Common myeloid progenitor, CD34-positive (primary cell): Measurements from ENCODE around the gene LRMDA.

ENCODE experiments used
- CTCF ChIA-PET: fragments of 350-600 bp; sonication (Branson Sonifier 250); formaldehyde crosslinking; loops from one replicate; lab custom pipeline; 2021; ENCODE audit warnings: antibody characterized with exemption; lab: Charles Lee
- POLR2A ChIA-PET: fragments of 350-600 bp; sonication (Branson Sonifier 250); formaldehyde crosslinking; loops from one replicate; lab custom pipeline; 2021; ENCODE audit warnings: antibody characterized with exemption; lab: Charles Lee
- DNase-seq, 3 donors: peaks; one replicate each; pipeline versions ENCODE4 v3.0.0 to v3.0.0-alpha.2; 2013
- H3K27ac ChIP-seq, 2 experiments: 1 replicate in 1 of 2; 2 replicates in 1 of 2; pipeline ENCODE4 v1.7.0; 2013; ENCODE audit warnings: inconsistent platforms in 2 of 2, low read length in 2 of 2, mild to moderate bottlenecking in 2 of 2, low read depth in 1 of 2, moderate library complexity in 1 of 2; ENCODE audit not compliant: severe bottlenecking in 2 of 2, insufficient read depth in 1 of 2, poor library complexity in 1 of 2
- H3K27me3 ChIP-seq, 5 experiments: replicated peaks in 2 of 5; 1 replicate in 3 of 5; 2 replicates in 2 of 5; pipeline versions ENCODE4 v1.6.1 to v1.7.0; 2013; ENCODE audit warnings: low read length in 4 of 5, mild to moderate bottlenecking in 2 of 5, moderate library complexity in 2 of 5, inconsistent platforms in 1 of 5; ENCODE audit not compliant: insufficient read depth in 5 of 5, control insufficient read depth in 4 of 5
- H3K36me3 ChIP-seq, 4 experiments: 1 replicate in 2 of 4; 2 replicates in 2 of 4; pipeline versions ENCODE4 v1.6.1 to v1.7.0; 2013; ENCODE audit warnings: low read length in 3 of 4, control low read depth in 1 of 4, mild to moderate bottlenecking in 1 of 4; ENCODE audit not compliant: control insufficient read depth in 4 of 4, insufficient read depth in 4 of 4
- H3K4me1 ChIP-seq, 4 experiments: 1 replicate in 3 of 4; 2 replicates in 1 of 4; pipeline versions ENCODE4 v1.6.1 to v1.7.1; 2013; ENCODE audit warnings: low read length in 3 of 4, mild to moderate bottlenecking in 3 of 4, control low read depth in 1 of 4, inconsistent platforms in 1 of 4, moderate library complexity in 1 of 4; ENCODE audit not compliant: control insufficient read depth in 4 of 4, insufficient read depth in 4 of 4; ENCODE audit errors: control extremely low read depth in 1 of 4
- H3K4me3 ChIP-seq, 7 experiments: 1 replicate in 4 of 7; 2 replicates in 3 of 7; pipeline versions ENCODE4 v1.5.1 to v1.7.0; 2013; ENCODE audit warnings: mild to moderate bottlenecking in 7 of 7, low read length in 6 of 7, moderate library complexity in 6 of 7, inconsistent platforms in 2 of 7, low read depth in 2 of 7, control low read depth in 1 of 7; ENCODE audit not compliant: insufficient read depth in 4 of 7, control insufficient read depth in 1 of 7; ENCODE audit errors: extremely low read depth in 1 of 7
- H3K9me3 ChIP-seq, 5 experiments: 1 replicate in 4 of 5; 2 replicates in 1 of 5; pipeline versions ENCODE4 v1.6.1 to v1.7.1; 2013; ENCODE audit warnings: low read length in 4 of 5, mild to moderate bottlenecking in 2 of 5, inconsistent platforms in 1 of 5, low read depth in 1 of 5, moderate library complexity in 1 of 5; ENCODE audit not compliant: control insufficient read depth in 4 of 5, insufficient read depth in 2 of 5; ENCODE audit errors: control extremely low read depth in 1 of 5
- WGBS: methylation state at CpG from one replicate; pipeline ENCODE4 v1.1.5; 2013; ENCODE audit not compliant: insufficient coverage; 5-methylcytosine and 5-hydroxymethylcytosine counted together

Gene LRMDA

DNA sequence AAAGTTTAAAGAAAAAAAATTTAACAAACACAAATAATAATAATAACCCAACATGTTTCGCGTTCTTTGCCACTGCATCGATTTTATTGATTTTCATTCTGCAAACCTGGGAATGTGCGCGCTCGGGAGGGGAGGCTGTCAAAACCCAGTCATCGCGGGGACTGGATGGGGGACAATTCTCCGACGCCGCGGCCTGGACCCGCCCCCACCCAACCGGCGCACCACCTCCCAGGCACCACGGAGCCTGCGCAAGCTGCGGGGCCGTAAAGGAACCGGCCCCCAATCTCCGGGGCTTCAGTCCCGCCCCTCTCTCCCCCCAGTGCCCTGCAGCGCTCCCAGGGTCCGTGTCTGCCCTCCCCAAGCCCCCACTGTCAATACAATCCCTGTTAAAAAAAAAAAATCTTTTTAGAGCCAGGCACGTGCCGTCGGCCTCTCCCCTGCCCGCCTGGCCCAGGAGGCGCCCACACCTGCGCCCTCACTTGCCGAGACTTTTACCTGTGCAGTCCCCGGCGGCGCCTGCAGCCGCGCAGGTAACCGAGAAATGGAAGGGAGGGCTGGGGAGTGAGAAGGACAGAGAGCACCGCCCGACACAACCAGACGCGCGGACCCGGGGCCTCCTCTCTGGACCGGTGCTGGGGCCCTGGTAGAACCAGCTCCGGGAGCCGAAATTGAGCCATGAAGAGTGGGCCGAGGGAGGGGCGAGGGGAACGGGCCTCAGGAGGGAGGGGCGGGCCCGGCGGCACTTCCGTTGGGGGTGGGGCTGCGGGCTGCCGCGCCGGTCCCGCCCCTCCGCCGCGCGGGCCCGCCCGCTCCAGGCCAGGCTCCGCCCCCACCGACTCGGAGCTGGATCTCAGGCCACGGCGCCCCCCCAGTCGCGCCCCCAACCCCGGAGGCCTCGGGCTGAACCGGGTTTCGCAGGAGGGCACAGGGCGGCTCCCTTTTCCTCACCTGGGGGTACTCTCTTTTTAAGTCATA, 22.2 kb upstream of the LRMDA start:
- 0% methylated on average over 45 of the region's 76 CpGs for WGBS
- ChIA-PET CTCF (interaction anchor here (1.0 kb wide), 1 partner anchor 21 kb away, joined by 3 read pairs; no protein-coding TSS in a partner anchor), POLR2A (interaction anchor here (0.6 to 1.2 kb wide), 2 partner anchors 8 to 673 kb away, joined by 3 read pairs; no protein-coding TSS in a partner anchor)
- Histone ChIP-seq H3K9me3 (peaks cover 0 to 2% (median 0%) of the 10 kb centered on the region in 5 experiments), H3K27ac (no peak overlapping the region), H3K36me3 (no peaks in the 10 kb centered on the region), H3K27me3 (peaks cover 0 to 54% (median 17%) of the 10 kb centered on the region in 5 experiments), H3K4me1 (peaks cover 3 to 43% (median 35%) of the 10 kb centered on the region in 4 experiments), H3K4me3 (peak overlapping the region; percentile 65 to 87 (median 77))
- DNase-seq = peak; percentile 62 to 79 (median 71)

DNA sequence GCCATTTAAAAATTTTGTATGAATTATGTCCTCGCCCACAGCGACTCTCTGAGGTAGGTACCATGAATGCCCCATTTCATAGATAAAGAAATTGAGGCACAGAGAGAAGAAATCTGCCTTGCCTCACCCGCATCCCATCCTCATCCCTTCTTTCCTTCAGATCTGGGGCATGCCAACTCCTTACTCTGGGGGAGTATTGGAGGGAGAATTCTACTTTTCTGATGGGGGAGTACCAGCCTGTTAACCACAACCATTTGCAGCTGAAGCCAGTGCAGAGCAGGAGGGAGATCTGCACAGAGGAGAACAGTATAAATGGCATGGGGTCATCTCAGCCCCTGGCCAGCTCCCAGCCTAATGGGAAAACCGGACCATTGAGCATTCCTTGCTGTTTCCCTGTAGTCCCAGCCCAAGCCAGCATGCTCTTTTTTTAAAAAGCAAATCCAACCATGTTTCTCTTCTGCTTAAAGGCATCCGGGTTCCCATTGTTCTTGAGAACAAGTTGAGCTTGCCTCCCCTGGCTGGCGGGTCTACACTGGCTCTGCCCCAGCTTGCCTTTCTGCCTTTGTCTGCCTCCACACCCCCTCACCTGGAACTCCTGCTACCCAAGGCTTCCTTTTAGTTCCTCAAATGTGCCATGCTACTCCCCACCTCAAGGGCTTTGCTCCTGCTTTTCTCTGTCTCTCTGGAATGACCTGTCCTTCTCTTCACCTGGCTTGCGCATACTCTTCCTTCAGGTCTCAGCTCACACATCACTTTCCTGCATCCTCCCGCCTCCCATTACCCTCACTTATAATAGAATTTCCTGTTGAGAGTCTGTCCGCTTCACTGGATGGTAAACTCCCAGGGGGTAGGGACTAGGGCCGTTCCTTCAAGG, 21.1 kb upstream of the LRMDA start:
- POLR2A ChIA-PET = interaction anchor here (1.2 kb wide), 1 partner anchor 9 kb away, joined by 3 read pairs; no protein-coding TSS in a partner anchor
- Histone ChIP-seq H3K9me3 (peaks cover 0 to 2% (median 0%) of the 10 kb centered on the region in 5 experiments), H3K4me1 (peaks cover 3 to 31% (median 26%) of the 10 kb centered on the region in 4 experiments), H3K27me3 (peaks cover 0 to 42% (median 17%) of the 10 kb centered on the region in 5 experiments), H3K4me3 (peak overlapping the region in 2 of 7 experiments; percentile 78 to 80), H3K27ac (no peak overlapping the region), H3K36me3 (no peaks in the 10 kb centered on the region)
- WGBS = 98% methylated on average over 7 of the region's 10 CpGs
- DNase-seq = no peak
- CTCF ChIA-PET = interaction anchor here (0.6 to 1.0 kb wide), 2 partner anchors 11 to 20 kb away, joined by 3 read pairs; no protein-coding TSS in a partner anchor

DNA sequence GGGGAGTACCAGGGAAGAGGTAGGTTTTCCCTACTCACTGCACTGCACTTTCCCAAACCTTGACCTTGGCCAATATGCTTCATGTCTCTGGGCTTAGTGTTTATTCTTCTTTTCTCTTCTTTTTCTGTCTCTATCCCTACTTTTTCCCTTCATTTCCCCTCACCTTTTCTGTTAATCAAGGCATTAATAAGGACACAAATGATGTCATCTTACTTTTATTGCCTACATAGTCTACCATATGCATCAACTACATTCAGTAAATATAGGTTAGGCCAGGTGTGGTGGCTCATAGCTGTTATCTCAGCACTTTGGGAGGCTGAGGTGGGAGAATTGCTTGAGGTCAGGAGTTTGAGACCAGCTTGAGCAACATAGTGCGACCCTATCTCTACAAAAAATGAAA, 16.9 kb upstream of the LRMDA start:
- no CpG with 5 or more reads among the region's 1 CpG for WGBS
- peaks cover 0 to 7% (median 3%) of the 10 kb centered on the region in 5 experiments for H3K27me3 ChIP-seq
- no peak for DNase-seq
- no peaks in the 10 kb centered on the region for H3K9me3 ChIP-seq
- H3K36me3 ChIP-seq = no peaks in the 10 kb centered on the region
- ChIA-PET POLR2A (no interaction called here), CTCF (no interaction called here)
- H3K27ac ChIP-seq = no peak overlapping the region
- H3K4me3 ChIP-seq = no peak overlapping the region
- H3K4me1 ChIP-seq = peaks cover 0 to 4% (median 1%) of the 10 kb centered on the region in 4 experiments

DNA sequence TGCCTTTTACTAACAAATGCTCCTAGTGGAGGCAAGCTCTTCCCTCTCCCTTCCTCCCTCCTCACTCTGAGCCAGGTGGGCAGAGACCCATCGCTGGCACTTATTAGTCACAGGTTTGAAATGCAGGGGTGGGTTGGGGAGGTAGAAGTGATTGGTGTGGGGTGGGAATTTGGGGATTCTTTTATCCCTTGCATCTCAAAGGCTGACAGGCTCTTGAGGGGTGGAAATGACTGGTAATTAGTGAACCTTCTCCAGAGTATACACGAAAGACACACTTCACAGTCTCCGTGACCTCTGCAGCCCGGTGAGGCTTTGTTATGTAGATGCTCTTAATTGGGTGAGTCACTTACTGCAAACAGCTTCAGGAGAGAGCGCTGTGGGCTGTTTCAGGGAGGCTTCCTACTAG, 13.9 kb upstream of the LRMDA start:
- Histone ChIP-seq H3K4me3 (no peak overlapping the region), H3K9me3 (no peaks in the 10 kb centered on the region), H3K36me3 (no peaks in the 10 kb centered on the region), H3K4me1 (no peaks in the 10 kb centered on the region), H3K27me3 (peaks cover 0 to 3% (median 0%) of the 10 kb centered on the region in 5 experiments), H3K27ac (no peak overlapping the region)
- DNase-seq = no peak
- ChIA-PET POLR2A (no interaction called here), CTCF (interaction anchor here (1.8 kb wide), 1 partner anchor 14 kb away, joined by 4 read pairs; no protein-coding TSS in a partner anchor)
- WGBS = 100% methylated on average over 1 of the region's 5 CpGs

DNA sequence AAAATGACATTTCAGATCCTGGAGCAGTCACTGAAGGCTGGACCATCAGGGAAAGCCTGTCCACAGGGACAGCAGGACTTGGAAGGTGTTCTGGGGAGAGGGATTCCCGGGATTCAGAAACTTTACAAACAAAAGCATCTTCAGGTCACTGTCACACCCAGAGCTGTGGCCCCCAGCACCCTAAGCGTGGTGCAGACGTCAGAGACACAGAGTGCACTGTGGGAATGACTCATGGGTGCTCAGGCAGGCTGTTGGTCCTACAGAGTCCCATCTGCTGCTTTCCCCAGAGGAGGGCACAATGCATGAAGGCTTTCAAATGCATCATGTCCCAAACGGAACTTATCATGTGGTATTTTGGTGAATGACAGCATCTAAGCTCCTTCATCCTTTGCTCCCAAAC, 13.1 kb upstream of the LRMDA start:
- WGBS = 97% methylated on average over 4 of the region's 4 CpGs
- Histone ChIP-seq H3K9me3 (no peaks in the 10 kb centered on the region), H3K4me3 (no peak overlapping the region), H3K36me3 (no peaks in the 10 kb centered on the region), H3K4me1 (no peaks in the 10 kb centered on the region), H3K27ac (no peak overlapping the region), H3K27me3 (peaks cover 0 to 3% (median 0%) of the 10 kb centered on the region in 5 experiments)
- no peak for DNase-seq
- ChIA-PET CTCF (no interaction called here), POLR2A (no interaction called here)

DNA sequence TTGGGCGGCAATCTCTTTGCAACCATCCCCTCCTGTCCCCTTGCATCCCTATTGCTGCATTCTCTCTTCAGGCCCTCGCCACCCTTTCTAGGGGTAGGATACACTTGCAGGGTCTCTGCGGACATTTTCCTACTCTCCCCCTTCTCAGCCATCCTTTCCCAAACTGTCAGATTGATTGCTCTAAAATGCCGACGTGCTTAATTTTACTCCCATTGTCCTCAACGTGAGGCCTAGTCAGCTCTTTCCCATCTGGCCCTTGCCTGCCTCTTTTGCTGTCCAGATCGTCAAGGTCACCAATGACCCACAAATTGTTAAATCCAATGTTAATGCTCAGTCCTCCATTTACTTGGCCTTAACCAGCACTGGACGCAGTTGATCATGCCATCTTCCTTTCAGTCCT, 12.7 kb upstream of the LRMDA start:
- no peaks in the 10 kb centered on the region for H3K4me1 ChIP-seq
- no peak for DNase-seq
- no peaks in the 10 kb centered on the region for H3K9me3 ChIP-seq
- H3K27ac ChIP-seq = no peak overlapping the region
- ChIA-PET POLR2A (no interaction called here), CTCF (no interaction called here)
- H3K4me3 ChIP-seq = no peak overlapping the region
- 97% methylated on average over 7 of the region's 8 CpGs for WGBS
- no peaks in the 10 kb centered on the region for H3K36me3 ChIP-seq
- H3K27me3 ChIP-seq = peaks cover 0 to 3% (median 0%) of the 10 kb centered on the region in 5 experiments
